Adrenal gland (tissue), 12 donors: ENCODE data around the gene PARD3B. TPM values are rescaled to one million over a fixed set of nuclear protein-coding genes. Genes with fewer than 3 reads are reported as not detected.

ENCODE experiments used
- DNase-seq, 7 donors: peaks; one replicate each; pipeline ENCODE4 v3.0.0-alpha.2; 2019 to 2020
- H3K27ac ChIP-seq, 5 donors: fragments of 200-600 bp; sonication (generic) in 4 of 5; 1 replicate in 3 of 5; 2 replicates in 2 of 5; pipeline versions ENCODE4 v1.5.1 to v1.8.0; 2016 to 2020; ENCODE audit warnings: mild to moderate bottlenecking in 1 of 5
- H3K27me3 ChIP-seq: fragments of 200-600 bp; 2 replicates; pipeline ENCODE4 v1.8.0; 2021
- H3K36me3 ChIP-seq, 2 donors: fragments of 200-600 bp; replicated peaks in 1 of 2; 1 replicate in 1 of 2; 2 replicates in 1 of 2; pipeline versions ENCODE4 v1.5.1 to v1.8.0; 2018 to 2022
- H3K4me1 ChIP-seq, 2 donors: fragments of 200-600 bp; replicated peaks in 1 of 2; 1 replicate in 1 of 2; 2 replicates in 1 of 2; pipeline versions ENCODE4 v1.5.1 to v1.8.0; 2018 to 2021
- H3K4me3 ChIP-seq, 4 donors: fragments of 200-600 bp; sonication (generic) in 3 of 4; one replicate each; pipeline ENCODE4 v1.5.1; 2016 to 2018
- H3K9me3 ChIP-seq, 3 donors: fragments of 200-600 bp; sonication (generic) in 1 of 3; replicated peaks in 1 of 3; 1 replicate in 2 of 3; 2 replicates in 1 of 3; pipeline versions ENCODE4 v1.5.1 to v1.8.0; 2016 to 2021
- POLR2A ChIP-seq, 2 donors: fragments of 450-650 bp; IDR thresholded peaks; one replicate each; pipeline ENCODE4 v1.6.1; 2017; ENCODE audit warnings: antibody characterized with exemption in 2 of 2, mild to moderate bottlenecking in 2 of 2, moderate library complexity in 1 of 2
- WGBS, 4 donors: extraction: QIAGEN DNeasy Blood & Tissue Kit in 2 of 4; methylation state at CpG; one replicate each; pipeline versions ENCODE4 v1.1.5 to v1.1.7; 2013 to 2017; 5-methylcytosine and 5-hydroxymethylcytosine counted together
- intact Hi-C, 2 donors: fragments of 100-400 bp; cut with DNase I; formaldehyde crosslinking; loops; one replicate each; pipeline versions ENCODE4 v1.14.1 to v1.15.0; 2022 to 2023
- polyA plus RNA-seq, 3 donors: library from polyadenylated mRNA; stranded (reverse); fragments of 200-250 nt in 2 of 3; fragments of 350-450 nt in 1 of 3; fragmentation: Illumina TruSeq in 1 of 3; extraction: RNeasy Lipid Tissue Mini Kit (QIAGEN cat#74804) in 1 of 3; gene quantifications; one replicate each; pipeline ENCODE4 v1.2.3, GENCODE V29; 2013 to 2014
- total RNA-seq, 9 donors: library from RNA; depleted of rRNA in 4 of 9; stranded (reverse); fragments of >200 nt in 4 of 9; fragments of 120-200 nt in 1 of 9; fragmentation: NEBNext Ultra II Directional in 1 of 9; extraction: Animal tissue kit (Norgen Biotek cat#: 25700) in 1 of 9; gene quantifications; one replicate each; pipeline versions ENCODE4 v1.1.0 to v1.2.4, GENCODE V29; 2013 to 2023
- TF ChIP-seq, protein P1 (sequence below), 6 experiments: fragments of 450-650 bp in 4 of 6; fragments of 200-600 bp in 2 of 6; sonication (generic) in 1 of 6; IDR thresholded peaks; 1 replicate in 5 of 6; 2 replicates in 1 of 6; pipeline versions ENCODE4 v1.5.1 to v1.8.0; 2016 to 2021; ENCODE audit warnings: antibody characterized with exemption in 6 of 6, mild to moderate bottlenecking in 2 of 6, moderate library complexity in 1 of 6
- donor health status: healthy with polysubstance abuse.
- donor health status: Bipolar disorder and iron deficiency.
- donor health status: DM: yes; HTN: yes; CAD: no.
- donor health status: DM: no; HTN: no; CAD: no.
- donor health status: DM: no; HTN: no; CAD: no.
- donor health status: DM: yes; HTN: yes; CAD: no.

Gene PARD3B
- total and polyA plus RNA-seq, 12 donors: 1.9 to 20.4 (median 9.5) TPM

DNA sequence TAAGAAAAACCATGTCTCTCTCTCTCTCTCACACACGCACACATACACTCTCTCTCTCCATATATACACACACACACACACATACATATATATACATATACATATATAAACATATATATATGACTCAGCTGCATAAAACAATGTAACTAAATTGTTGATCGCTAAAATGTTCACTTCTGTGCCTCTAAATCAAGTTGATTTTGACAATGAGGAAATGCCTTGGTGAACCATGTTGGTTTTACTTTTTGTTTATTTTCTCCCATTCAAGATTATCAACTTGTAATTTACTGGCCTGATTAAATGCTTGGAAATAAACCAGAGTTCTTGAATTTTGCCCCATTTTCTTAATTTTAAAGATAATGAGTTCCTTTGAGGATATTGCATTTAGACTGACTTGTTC is 500.4 kb downstream of the PARD3B start:
- Histone ChIP-seq H3K36me3 (no peaks in the 10 kb centered on the region), H3K9me3 (no peaks in the 10 kb centered on the region), H3K4me3 (no peak overlapping the region), H3K27ac (no peak overlapping the region), H3K27me3 (no peaks in the 10 kb centered on the region), H3K4me1 (no peaks in the 10 kb centered on the region)
- no peak for TF ChIP-seq POLR2A (IDR thresholded peaks at IDR 0.05)
- TF ChIP-seq, protein P1, sequence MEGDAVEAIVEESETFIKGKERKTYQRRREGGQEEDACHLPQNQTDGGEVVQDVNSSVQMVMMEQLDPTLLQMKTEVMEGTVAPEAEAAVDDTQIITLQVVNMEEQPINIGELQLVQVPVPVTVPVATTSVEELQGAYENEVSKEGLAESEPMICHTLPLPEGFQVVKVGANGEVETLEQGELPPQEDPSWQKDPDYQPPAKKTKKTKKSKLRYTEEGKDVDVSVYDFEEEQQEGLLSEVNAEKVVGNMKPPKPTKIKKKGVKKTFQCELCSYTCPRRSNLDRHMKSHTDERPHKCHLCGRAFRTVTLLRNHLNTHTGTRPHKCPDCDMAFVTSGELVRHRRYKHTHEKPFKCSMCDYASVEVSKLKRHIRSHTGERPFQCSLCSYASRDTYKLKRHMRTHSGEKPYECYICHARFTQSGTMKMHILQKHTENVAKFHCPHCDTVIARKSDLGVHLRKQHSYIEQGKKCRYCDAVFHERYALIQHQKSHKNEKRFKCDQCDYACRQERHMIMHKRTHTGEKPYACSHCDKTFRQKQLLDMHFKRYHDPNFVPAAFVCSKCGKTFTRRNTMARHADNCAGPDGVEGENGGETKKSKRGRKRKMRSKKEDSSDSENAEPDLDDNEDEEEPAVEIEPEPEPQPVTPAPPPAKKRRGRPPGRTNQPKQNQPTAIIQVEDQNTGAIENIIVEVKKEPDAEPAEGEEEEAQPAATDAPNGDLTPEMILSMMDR (IDR thresholded peaks at IDR 0.05): no peak
- 71 to 81% (median 77%) methylated on average over 2 of the region's 2 CpGs for WGBS, 4 donors
- no peak for DNase-seq
- intact Hi-C loops: no loop called here

DNA sequence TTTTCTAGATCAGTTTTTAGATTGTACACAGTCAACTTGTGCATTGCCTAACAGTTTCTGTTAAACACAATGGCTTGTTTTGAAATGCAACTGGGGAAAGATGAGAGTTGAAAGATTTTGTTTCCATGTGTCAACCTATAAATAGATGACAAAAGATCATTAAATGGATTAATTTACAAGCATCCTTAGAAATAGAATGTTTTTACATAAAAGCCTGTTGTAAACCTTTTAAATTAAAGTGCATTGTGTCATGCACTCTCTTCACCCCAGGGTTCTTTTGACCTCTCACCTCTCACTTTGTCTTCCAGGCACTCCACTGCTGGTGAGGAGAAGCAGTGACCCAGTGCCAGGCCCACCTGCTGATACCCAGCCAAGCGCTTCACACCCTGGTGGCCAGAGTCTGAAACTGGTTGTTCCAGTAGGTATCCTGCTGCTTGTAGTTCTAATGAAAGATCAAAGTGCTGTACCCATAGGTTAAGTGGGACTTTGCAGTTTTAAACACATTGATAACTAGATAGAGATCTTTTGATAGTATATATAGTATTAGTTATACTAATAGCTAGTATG is 502.1 kb downstream of the PARD3B start:
- Histone ChIP-seq H3K4me3 (no peak overlapping the region), H3K27ac (no peak overlapping the region), H3K4me1 (no peaks in the 10 kb centered on the region), H3K27me3 (no peaks in the 10 kb centered on the region), H3K36me3 (no peaks in the 10 kb centered on the region), H3K9me3 (no peaks in the 10 kb centered on the region)
- WGBS, 4 donors: 89 to 100% (median 98%) methylated on average over 1 of the region's 1 CpG
- TF ChIP-seq, protein P1 (IDR thresholded peaks at IDR 0.05): no peak
- no peak for TF ChIP-seq POLR2A (IDR thresholded peaks at IDR 0.05)
- intact Hi-C loops: no loop called here
- DNase-seq: no peak

DNA sequence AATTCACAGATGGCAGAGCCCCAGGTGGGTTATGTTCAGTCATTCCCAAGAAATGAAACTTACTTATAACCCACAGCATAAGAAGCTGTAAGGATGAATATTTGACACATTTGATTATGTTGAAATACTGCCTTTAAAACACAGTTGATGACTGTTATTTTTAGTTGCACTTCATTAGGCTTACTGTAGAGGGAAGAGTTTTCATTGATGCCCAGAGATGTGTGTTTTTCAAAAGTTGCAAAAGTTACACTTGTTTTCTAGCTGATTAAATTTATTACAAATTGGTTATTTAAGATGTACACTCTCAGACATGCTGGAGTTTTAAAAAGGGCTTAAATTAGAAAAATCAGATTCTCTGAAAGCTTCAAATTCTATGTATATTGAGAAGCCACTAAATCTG is 506.1 kb downstream of the PARD3B start:
- Histone ChIP-seq H3K4me1 (peaks cover 0 to 10% of the 10 kb centered on the region in 2 donors), H3K27ac (no peak overlapping the region), H3K27me3 (no peaks in the 10 kb centered on the region), H3K36me3 (no peaks in the 10 kb centered on the region), H3K9me3 (no peaks in the 10 kb centered on the region), H3K4me3 (no peak overlapping the region)
- intact Hi-C loops: no loop called here
- no peak for TF ChIP-seq POLR2A (IDR thresholded peaks at IDR 0.05)
- TF ChIP-seq, protein P1 (IDR thresholded peaks at IDR 0.05): no peak
- DNase-seq: no peak

DNA sequence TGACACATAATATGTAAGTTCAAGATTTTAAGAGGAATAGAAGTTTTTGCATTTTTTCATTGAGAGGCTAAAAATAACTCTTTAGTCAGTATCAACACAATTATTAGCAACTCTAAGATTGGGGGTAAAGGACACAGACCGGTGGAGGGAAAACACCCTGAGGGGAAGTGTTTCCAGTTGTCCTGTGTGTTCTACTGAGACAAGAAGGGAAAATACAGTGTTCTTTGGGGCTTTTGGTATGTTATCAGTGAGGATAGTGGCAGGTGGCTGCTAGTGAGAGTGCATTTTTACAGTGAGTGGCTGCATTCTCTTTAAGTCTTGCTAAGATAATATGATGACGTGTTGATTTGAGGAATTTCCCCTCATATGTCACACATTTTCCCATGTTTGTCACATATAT is 507.5 kb downstream of the PARD3B start:
- Histone ChIP-seq H3K27me3 (no peaks in the 10 kb centered on the region), H3K36me3 (no peaks in the 10 kb centered on the region), H3K4me1 (peaks cover 0 to 10% of the 10 kb centered on the region in 2 donors), H3K9me3 (no peaks in the 10 kb centered on the region), H3K27ac (no peak overlapping the region), H3K4me3 (no peak overlapping the region)
- WGBS, 4 donors: 84 to 86% (median 85%) methylated on average over 2 of the region's 2 CpGs
- TF ChIP-seq, protein P1 (IDR thresholded peaks at IDR 0.05): no peak
- TF ChIP-seq POLR2A (IDR thresholded peaks at IDR 0.05): no peak
- no peak for DNase-seq
- intact Hi-C loops: no loop called here
